ENCODE data around the gene C10orf95.

GRCh38 chr10:102451105-102451969, at the start of gene C10orf95:
- TF ChIP-seq, protein P1, sequence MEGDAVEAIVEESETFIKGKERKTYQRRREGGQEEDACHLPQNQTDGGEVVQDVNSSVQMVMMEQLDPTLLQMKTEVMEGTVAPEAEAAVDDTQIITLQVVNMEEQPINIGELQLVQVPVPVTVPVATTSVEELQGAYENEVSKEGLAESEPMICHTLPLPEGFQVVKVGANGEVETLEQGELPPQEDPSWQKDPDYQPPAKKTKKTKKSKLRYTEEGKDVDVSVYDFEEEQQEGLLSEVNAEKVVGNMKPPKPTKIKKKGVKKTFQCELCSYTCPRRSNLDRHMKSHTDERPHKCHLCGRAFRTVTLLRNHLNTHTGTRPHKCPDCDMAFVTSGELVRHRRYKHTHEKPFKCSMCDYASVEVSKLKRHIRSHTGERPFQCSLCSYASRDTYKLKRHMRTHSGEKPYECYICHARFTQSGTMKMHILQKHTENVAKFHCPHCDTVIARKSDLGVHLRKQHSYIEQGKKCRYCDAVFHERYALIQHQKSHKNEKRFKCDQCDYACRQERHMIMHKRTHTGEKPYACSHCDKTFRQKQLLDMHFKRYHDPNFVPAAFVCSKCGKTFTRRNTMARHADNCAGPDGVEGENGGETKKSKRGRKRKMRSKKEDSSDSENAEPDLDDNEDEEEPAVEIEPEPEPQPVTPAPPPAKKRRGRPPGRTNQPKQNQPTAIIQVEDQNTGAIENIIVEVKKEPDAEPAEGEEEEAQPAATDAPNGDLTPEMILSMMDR (IDR thresholded peaks at IDR 0.05): no peak
- TF ChIP-seq EP300 (IDR thresholded peaks at IDR 0.05): no peak
